K562 (cell line): Measurements from ENCODE around the gene MEX3D. TPM values are rescaled to one million over a fixed set of nuclear protein-coding genes. Genes with fewer than 3 reads are reported as not detected.

Source experiments
- ATAC-seq: fragments of 200-7000 bp; cut with Tn5 transposase; 3 replicates; pipeline ENCODE4 v1.9.1; 2020; ENCODE audit warnings: moderate library complexity
- BruUV-seq: library from RNA; stranded (reverse); fragments of 400-500 nt; replicated peaks from 2 replicates; lab custom pipeline; 2021; lab: Mats Ljungman, UMichigan
- CTCF ChIA-PET: fragments of 300-600 bp; formaldehyde crosslinking; extraction: SDS; loops from one replicate; lab custom pipeline; 2021; ENCODE audit warnings: low intra/inter-chr PET ratio; lab: Yijun Ruan, JAX
- POLR2A ChIA-PET: fragments of 300-600, 350-650 bp; sonication (Branson Sonifier 250); formaldehyde crosslinking; extraction: SDS; loops from one replicate; lab custom pipeline; 2021; ENCODE audit warnings: antibody characterized with exemption, inconsistent platforms; lab: Yijun Ruan, JAX
- DNase-seq, 4 experiments: peaks; one replicate each; pipeline versions ENCODE4 v3.0.0 to v3.0.0-alpha.2; 2011 to 2018; ENCODE audit warnings: low spot score in 3 of 4, mixed read lengths in 3 of 4; ENCODE audit errors: extremely low read depth in 1 of 4
- FAIRE-seq: peaks from 2 replicates; lab custom pipeline; 2011; peaks lifted over from hg19 to GRCh38; lab: Jason Lieb, UNC
- H2AFZ ChIP-seq: 2 replicates; pipeline ENCODE4 v1.6.0; 2011; ENCODE audit warnings: low read depth, low read length, control low read depth, inconsistent platforms
- H3K27ac ChIP-seq: fragments of 200-600 bp; 3 replicates; pipeline ENCODE4 v1.8.0; 2011; ENCODE audit warnings: low read depth, mild to moderate bottlenecking, control low read depth, inconsistent platforms, low read length, moderate library complexity, mixed read lengths; ENCODE audit errors: extremely low read depth
- H3K27me3 ChIP-seq, 2 experiments: fragments of 300-600 bp in 1 of 2; 2 replicates in 1 of 2; 3 replicates in 1 of 2; pipeline versions ENCODE4 v1.6.0 to v1.8.0; 2011; ENCODE audit warnings: inconsistent platforms in 2 of 2, low read length in 2 of 2, mild to moderate bottlenecking in 1 of 2, mixed read lengths in 1 of 2, moderate library complexity in 1 of 2; ENCODE audit not compliant: control insufficient read depth in 2 of 2, insufficient read depth in 2 of 2
- H3K36me3 ChIP-seq: fragments of 300-600 bp; 3 replicates; pipeline ENCODE4 v1.8.0; 2011; ENCODE audit warnings: mild to moderate bottlenecking, low read length, inconsistent platforms; ENCODE audit not compliant: control insufficient read depth, insufficient read depth
- H3K4me1 ChIP-seq, 2 experiments: fragments of 200-600 bp in 1 of 2; replicated peaks in 1 of 2; 2 replicates in 1 of 2; 3 replicates in 1 of 2; pipeline versions ENCODE4 v1.5.1 to v1.8.0; 2011; ENCODE audit warnings: inconsistent platforms in 2 of 2, low read length in 2 of 2, mild to moderate bottlenecking in 1 of 2, mixed read lengths in 1 of 2, moderate library complexity in 1 of 2; ENCODE audit not compliant: control insufficient read depth in 2 of 2, insufficient read depth in 2 of 2
- H3K4me2 ChIP-seq: 2 replicates; pipeline ENCODE4 v1.6.1; 2011; ENCODE audit warnings: low read length, control low read depth, inconsistent platforms, mixed read lengths; ENCODE audit not compliant: insufficient read depth
- H3K4me3 ChIP-seq: fragments of 200-600 bp; sonication (generic), shearing (Covaris generic); 2 replicates; pipeline ENCODE4 v1.5.1; 2016; ENCODE audit warnings: control low read depth, inconsistent platforms
- H3K79me2 ChIP-seq: fragments of 200-600 bp; 3 replicates; pipeline ENCODE4 v1.8.0; 2011; ENCODE audit warnings: low read length, inconsistent platforms; ENCODE audit not compliant: control insufficient read depth, insufficient read depth
- H3K9ac ChIP-seq, 2 experiments: 2 replicates each; pipeline versions ENCODE4 v1.6.0 to v1.6.1; 2011; ENCODE audit warnings: low read depth in 2 of 2, low read length in 2 of 2, control low read depth in 1 of 2, inconsistent platforms in 1 of 2, mild to moderate bottlenecking in 1 of 2, mixed read lengths in 1 of 2; ENCODE audit not compliant: insufficient read depth in 1 of 2
- H3K9me1 ChIP-seq: one replicate; pipeline ENCODE4 v1.6.0; 2011; ENCODE audit warnings: inconsistent platforms, mild to moderate bottlenecking, low read length, moderate library complexity; ENCODE audit not compliant: control insufficient read depth, insufficient read depth
- H3K9me3 ChIP-seq: replicated peaks from 2 replicates; pipeline ENCODE4 v1.5.1; 2011; ENCODE audit warnings: low read depth, low read length, inconsistent platforms; ENCODE audit not compliant: control insufficient read depth, insufficient read depth
- H4K20me1 ChIP-seq: replicated peaks from 2 replicates; pipeline ENCODE4 v1.6.1; 2011; ENCODE audit warnings: low read length, inconsistent platforms, mixed read lengths; ENCODE audit not compliant: control insufficient read depth, insufficient read depth
- MBD2 ChIP-seq: sonication (generic); IDR thresholded peaks from 2 replicates; pipeline ENCODE4 v1.6.1; 2016; ENCODE audit warnings: low read depth, borderline replicate concordance
- POLR2G ChIP-seq: fragments of 200-400 bp; formaldehyde crosslinking; IDR thresholded peaks from 2 replicates; pipeline ENCODE4 v1.6.1; 2017; ENCODE audit warnings: low read depth, mild to moderate bottlenecking, antibody characterized with exemption, low read length, moderate library complexity
- ZC3H11A ChIP-seq: IDR thresholded peaks from 2 replicates; pipeline ENCODE4 v1.6.1; 2012; ENCODE audit warnings: low read depth, low read length, improper control_type of control experiment
- WGBS: fragments of 100-300 bp; shearing (Covaris generic); methylation state at CpG from one replicate; pipeline ENCODE4 v1.1.6; 2016; ENCODE audit warnings: low coverage, mixed read lengths; ENCODE audit not compliant: insufficient coverage; ENCODE audit errors: missing lambda C conversion rate; 5-methylcytosine and 5-hydroxymethylcytosine counted together
- in situ Hi-C: fragments of 300-500 bp; cut with MboI; formaldehyde crosslinking; loops from 4 replicates; pipeline ENCODE4 v1.15.0; 2018; ENCODE audit warnings: inconsistent platforms, mixed read lengths
- intact Hi-C: fragments of 100-400 bp; cut with micrococcal nuclease; formaldehyde crosslinking; loops from 2 replicates; pipeline ENCODE4 v1.14.2; 2022
- polyA plus RNA-seq, 8 experiments: library from polyadenylated mRNA; depleted of rRNA in 4 of 8; stranded (reverse) in 5 of 8; unstranded in 3 of 8; fragments of >200 nt; fragmentation: Nextera tagmentation in 2 of 8; fragmentation: Illumina TruSeq in 1 of 8; extraction: Ambion mirVana in 2 of 8; extraction: Trizol in 1 of 8; gene quantifications; 2 replicates each; pipeline versions ENCODE4 v1.2.1 to v1.2.3, GENCODE V29; 2011 to 2014; ENCODE audit warnings: inconsistent platforms in 1 of 8, missing spikeins in 1 of 8
- total RNA-seq, 7 experiments: library from RNA; depleted of rRNA in 6 of 7; stranded (reverse); fragments of >200 nt in 6 of 7; fragmentation: Illumina TruSeq in 2 of 7; extraction: Trizol in 2 of 7; gene quantifications; 2 replicates each; pipeline versions ENCODE4 v1.2.1 to v1.2.3, GENCODE V29; 2011 to 2021; ENCODE audit warnings: low replicate concordance in 1 of 7
- TF ChIP-seq, protein P1 (sequence below): fragments of 200-800 bp; sonication (Bioruptor generic); IDR thresholded peaks from 2 replicates; pipeline ENCODE4 v1.6.1; 2017; ENCODE audit warnings: missing genetic modification characterization, missing compliant biosample characterization

The MEX3D gene
- total and polyA plus RNA-seq, 9 of the 15 experiments (the other 6 are each of a cell fraction or from before 2014, with no cell fraction given) = 1.7 to 39.3 (median 5.7) TPM

DNA sequence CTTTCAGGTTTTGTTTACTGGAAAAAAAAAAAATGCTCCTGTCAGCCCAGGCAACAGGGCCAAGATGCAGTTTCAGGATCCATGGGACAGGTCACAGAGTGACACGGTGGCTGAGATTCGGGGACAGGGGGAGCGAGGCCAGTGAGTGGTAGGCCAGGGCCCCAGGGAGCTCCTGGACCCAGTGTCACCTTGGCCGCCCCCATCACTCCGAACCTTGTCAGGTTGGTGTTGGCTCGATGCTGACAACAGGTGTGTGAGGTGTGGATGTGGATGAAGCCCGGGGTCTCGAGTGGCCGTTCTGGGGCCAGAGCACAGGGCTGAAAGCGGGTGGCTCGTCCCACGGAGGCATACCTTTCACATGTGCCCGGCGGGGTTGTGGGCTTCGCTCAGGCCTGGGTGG is 43.2 kb upstream of the MEX3D start:
- POLR2A ChIA-PET = no interaction called here
- TSS peak; percentile 66 for BruUV-seq
- peaks cover under 1 to 43% of the 10 kb centered on the region in 2 experiments; a peak in 3 of 5 replicates for H3K4me1 ChIP-seq

DNA sequence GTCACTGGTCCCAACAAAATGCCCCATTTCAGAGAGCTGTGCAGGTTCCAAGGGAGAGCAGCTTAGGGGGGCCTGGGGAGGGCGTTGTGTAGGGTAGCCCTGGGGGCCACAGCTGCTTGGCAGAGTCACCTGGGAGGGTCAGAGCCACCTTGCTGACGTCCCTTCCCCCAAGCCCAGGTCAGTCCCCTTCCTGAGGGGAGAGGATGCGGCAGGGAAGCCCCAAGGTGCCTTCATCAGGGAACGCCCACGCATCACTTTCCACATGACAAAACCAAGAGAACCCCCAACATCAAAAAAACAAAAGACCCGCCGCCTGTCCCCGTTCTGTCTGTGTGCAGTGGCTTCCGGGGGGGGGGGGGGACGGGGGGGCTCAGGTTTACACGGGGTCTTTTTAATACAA is 42.5 kb upstream of the MEX3D start:
- Histone ChIP-seq H3K36me3 (peaks cover 60% of the 10 kb centered on the region; the same call in 2 of the 3 replicates), H2AFZ (no peak overlapping the region), H3K9me1 (no peaks in the 10 kb centered on the region), H3K27me3 (no peaks in the 10 kb centered on the region), H3K4me2 (no peak overlapping the region), H3K27ac (no peak overlapping the region)
- WGBS = 84% methylated on average over 3 of the region's 11 CpGs
- CTCF ChIA-PET = no interaction called here
- intact Hi-C loops = no loop called here
- TF ChIP-seq, protein P1, sequence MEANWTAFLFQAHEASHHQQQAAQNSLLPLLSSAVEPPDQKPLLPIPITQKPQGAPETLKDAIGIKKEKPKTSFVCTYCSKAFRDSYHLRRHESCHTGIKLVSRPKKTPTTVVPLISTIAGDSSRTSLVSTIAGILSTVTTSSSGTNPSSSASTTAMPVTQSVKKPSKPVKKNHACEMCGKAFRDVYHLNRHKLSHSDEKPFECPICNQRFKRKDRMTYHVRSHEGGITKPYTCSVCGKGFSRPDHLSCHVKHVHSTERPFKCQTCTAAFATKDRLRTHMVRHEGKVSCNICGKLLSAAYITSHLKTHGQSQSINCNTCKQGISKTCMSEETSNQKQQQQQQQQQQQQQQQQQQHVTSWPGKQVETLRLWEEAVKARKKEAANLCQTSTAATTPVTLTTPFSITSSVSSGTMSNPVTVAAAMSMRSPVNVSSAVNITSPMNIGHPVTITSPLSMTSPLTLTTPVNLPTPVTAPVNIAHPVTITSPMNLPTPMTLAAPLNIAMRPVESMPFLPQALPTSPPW = peak; percentile 27; the same call in 1 of the 2 replicates
- TF ChIP-seq POLR2G (peak; percentile 46), ZC3H11A (no peak)
- TF ChIP-seq, all 486 proteins: peak for 2
- H3K4me1 ChIP-seq = peaks cover 4 to 50% of the 10 kb centered on the region in 2 experiments; a peak in 3 of 5 replicates
- peak overlapping the region in 1 of 2 experiments; percentile 76; a peak in 1 of 4 replicates for H3K9ac ChIP-seq
- H3K4me3 ChIP-seq = no peak overlapping the region
- H3K79me2 ChIP-seq = no peaks in the 10 kb centered on the region
- no peak for DNase-seq
- in situ Hi-C loops = no loop called here
- ATAC-seq = no peak
- H4K20me1 ChIP-seq = no peaks in the 10 kb centered on the region
- POLR2A ChIA-PET = no interaction called here
- no peaks in the 10 kb centered on the region for H3K9me3 ChIP-seq
- no peak for FAIRE-seq
- no TSS peak for BruUV-seq

More for the DNA sequence above, 43.2 kb upstream of the MEX3D start:
- CTCF ChIA-PET = no interaction called here
- FAIRE-seq (no peak), DNase-seq (no peak), ATAC-seq (no peak)
- Histone ChIP-seq H3K9ac (no peak overlapping the region), H3K9me3 (no peaks in the 10 kb centered on the region), H3K4me2 (no peak overlapping the region), H3K9me1 (no peaks in the 10 kb centered on the region), H3K36me3 (peaks cover 67% of the 10 kb centered on the region; the same call in 2 of the 3 replicates), H3K79me2 (no peaks in the 10 kb centered on the region), H3K4me3 (no peak overlapping the region), H3K27ac (no peak overlapping the region), H3K27me3 (no peaks in the 10 kb centered on the region), H2AFZ (no peak overlapping the region), H4K20me1 (no peaks in the 10 kb centered on the region)
- in situ Hi-C loops (no loop called here), intact Hi-C loops (no loop called here)
- TF ChIP-seq POLR2G (0 out of 2 replicates have a peak, but pooled peaks have one; percentile 19), MBD2 (no peak)
- WGBS = 90% methylated on average over 11 of the region's 15 CpGs
